HG03354 (cell line): ENCODE data around the gene TRPC4AP.
A peak's percentile ranks its signal among the peaks of the same experiment; 100 is the strongest.
"Not testable (repeated sequence)": the region's sequence is repeated elsewhere in the genome, so short reads cannot be mapped to it uniquely, and the experiment has no call there.

Experiments
- ATAC-seq: cut with Tn5 transposase; IDR thresholded peaks from one replicate; pipeline ENCODE4 v1.9.1; 2021; ENCODE audit warnings: mild to moderate bottlenecking; ENCODE audit not compliant: unreplicated experiment, poor library complexity, severe bottlenecking

The TRPC4AP gene

DNA sequence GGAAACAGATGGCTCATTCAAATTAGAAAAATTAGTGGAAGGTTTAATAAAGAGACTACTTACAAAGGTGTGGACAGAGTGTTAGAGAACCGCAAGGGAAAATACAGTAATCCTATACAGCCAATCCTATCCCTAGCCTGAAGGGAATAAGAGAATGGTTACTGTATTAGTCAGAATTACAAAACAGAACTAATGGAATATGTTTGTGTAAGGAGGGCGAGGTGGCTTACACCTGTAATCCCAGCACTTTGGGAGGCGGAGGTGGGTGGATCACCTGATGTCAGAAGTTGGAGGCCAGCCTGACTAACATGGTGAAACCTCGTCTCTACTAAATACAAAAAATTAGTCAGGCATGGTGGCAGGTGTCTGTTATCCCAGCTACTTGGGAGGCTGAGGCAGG is 16.3 kb upstream of the TRPC4AP start:
- ATAC-seq: no peak

DNA sequence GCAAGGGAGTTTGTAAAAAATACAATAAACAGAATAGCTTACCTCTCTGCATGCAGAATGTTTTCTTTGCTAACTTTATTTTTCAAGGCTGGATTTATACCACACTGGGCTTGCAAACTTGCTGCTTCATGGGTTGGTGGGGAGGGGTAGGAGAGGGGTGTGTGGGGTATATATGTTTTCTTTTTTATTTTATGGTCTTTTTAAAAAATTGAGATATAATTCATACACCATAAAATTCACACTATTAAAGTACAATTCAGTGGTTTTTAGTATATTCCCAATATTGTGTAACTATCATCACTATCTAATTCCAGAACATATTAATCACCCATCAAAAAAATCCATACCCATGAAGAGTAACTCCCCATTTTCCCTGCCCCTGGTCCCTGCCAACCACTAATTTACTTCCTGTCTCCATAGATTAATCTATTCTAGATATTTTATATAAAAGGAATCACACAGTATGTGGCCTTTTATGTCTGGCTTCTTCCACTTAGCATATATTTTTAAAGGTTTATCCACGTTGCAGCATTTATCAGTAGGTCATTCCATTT is 14.3 kb upstream of the TRPC4AP start:
- ATAC-seq: no peak

DNA sequence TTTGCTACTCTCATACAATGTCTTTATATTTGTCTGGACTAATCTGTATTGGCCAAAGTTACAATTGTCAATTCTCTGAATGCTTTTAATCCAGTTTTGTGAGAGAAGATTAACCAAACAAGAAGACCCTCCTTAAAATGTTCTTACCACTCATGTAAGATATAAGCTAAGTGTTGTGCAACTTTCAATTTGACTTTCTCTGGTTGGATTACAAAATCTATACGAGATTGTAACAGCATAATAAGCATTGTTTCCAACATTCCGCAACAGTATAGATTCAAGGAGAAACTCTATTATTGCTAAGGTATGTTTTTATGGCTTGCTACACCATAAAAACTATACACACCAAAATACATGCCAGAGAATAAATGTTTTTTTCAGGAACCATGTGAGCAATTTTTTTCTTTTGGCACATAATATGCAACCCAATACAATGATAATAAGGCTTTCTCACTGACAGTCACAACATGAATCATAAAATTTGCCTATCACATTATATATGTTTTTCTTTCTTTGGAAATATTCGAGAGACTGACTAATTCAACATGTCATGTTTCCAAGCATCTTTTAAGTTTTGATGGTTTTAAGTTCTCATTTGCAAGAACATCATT is 12.2 kb upstream of the TRPC4AP start:
- ATAC-seq: no peak

DNA sequence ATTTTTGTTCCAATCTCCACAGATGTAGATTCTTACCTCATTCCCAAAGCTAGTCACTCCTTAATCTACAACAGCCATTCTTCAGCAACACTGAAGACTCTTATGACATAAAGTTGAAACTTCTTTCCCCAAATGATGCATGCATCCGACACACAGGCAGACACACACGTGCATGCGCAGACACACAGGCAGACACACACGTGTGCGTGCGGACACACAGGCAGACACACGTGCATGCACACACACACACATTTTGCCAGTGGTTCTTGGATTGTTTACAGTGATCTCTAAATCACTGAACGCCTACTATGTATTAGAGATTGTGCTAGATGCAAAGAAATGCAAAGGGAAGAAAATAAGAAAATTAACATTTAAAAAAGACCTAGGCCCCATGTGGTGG is 9.0 kb upstream of the TRPC4AP start:
- no peak for ATAC-seq

DNA sequence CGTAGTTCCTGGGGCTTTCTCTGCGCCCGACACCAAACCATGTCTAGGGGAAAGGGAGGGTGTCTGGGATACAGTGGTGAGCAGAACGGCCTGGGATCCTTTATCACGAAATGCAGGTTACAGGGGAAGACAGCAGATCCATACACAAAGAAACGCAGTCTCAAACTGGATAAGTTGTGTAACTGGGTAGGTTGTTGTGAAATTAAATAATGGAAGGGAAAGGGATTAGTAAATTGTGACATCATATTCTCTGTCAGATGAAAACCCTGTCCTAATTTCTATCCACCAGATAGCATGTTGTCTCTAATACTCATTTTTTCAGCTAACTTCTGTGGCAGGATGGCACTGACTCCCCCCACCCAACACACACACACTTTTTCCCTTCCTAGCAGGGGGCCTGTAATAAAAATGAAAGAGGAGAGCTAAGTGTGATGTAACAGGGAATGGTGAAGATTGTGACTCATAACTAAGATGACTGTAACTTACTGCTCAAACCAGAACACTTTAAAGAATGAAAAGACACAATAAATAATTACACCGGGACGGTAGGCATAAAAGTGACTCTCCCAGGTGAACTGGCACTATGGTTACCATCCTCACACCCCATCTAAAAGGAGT is 769 bp upstream of the TRPC4AP start:
- no peak for ATAC-seq

DNA sequence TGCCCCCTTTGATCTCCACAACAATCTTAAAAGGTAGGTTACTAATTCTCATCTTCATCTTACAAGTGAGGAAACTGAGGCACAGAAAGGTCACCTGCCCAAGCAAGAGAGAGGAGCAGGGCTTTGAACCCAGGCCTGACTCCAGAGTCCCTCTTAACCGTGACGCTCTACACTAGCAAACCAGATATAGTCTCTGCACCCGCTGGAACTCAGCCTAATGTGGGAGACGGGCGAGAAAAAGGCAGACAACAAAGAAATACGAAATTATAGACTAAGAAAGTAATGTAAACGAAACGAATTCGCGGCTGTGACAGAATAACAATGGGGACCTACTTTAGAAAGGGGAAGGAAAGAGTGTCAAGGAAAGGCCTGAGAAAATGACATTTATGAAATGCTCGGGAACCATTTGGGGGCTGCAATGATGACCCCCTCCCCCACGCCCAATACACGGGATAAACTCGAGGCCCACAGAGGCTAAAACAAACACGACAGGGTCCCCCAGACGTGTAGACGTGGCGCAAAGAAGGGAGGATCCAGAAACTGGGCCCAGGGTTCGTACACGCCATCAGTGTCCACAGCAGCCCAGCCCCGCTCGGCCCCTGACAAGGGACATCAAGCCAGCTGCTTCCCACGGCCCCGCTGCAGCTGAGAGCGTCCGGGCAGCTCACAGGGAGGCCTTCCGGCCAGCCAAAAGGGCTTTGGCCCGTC is 637 bp downstream of the TRPC4AP start:
- ATAC-seq: peak; percentile 19

DNA sequence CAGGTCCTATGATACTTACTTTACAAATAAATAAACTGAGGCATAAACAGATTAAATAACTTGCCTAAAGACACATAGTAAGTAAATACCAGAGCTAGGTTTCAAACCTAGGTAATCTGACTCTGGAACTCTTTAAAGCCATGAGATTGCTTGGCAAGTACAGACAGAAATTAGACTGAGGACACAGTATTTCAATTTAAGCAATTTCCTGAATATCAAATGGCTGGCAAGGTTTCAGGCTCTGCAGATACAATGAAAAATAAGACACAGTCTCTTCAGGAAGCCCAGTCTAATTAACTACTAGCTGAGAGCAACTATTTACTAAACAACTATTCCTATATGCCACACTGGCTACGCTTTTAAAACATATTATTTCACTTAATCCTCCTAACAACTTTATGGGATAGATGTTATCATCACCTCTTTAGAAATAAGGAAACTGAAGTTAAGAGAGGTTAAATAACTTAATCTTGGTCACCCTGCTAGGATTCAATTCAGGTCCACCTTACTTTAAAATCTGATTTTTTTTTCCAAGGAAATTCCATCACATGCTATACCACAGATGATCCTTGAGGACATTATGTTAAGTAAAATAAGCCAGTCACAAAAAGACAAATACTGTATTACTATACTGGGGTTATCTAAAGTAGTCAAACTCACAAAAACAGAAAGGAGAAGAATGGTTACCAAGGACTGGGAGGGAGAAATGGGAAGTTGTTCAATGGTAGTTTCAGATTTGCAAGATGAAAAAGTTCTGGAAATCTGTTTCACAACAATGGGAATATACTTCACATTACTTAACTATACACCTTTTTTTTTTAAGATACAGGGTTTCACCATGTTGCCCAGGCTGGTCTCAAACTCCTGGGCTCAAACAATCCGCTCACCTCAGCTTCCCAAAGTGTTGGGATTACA is 4.1 kb downstream of the TRPC4AP start:
- no peak for ATAC-seq

DNA sequence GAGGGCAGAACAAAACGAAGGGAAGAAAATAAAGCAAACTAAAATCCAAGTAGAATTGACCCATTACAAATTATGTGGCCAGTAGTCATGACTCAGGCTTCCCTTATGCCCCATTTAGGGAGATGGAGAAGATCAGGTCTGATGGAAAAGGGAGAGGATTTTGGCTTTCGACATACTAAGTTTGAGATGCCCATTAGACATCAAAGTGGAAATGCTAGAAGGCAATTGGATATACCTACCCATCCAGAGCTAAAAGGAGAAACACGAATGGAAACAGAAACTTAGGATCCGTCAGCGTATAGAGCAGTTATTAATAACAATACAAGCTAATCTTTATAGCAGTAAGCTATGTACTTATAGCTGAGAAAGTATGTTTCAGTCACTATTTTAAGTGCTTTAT is 4.8 kb downstream of the TRPC4AP start:
- ATAC-seq: no peak

DNA sequence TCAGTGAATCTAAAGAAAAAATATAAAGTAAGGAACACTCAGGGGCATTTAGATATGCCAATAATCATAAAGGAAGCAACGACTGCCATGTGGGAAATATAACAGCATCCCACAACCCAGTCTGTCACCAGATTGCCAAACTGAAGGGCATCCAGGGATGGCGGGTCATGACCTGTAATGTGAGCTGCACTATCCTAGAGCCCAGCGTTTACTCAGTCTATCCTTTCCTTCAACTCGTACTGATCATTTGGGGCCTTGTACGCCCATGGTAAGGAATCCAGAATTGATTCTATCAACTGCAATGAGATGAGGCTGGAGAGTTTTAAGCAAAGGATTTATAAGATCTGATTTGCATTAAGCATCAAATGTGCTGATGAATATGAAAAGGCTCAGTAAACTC is 5.3 kb downstream of the TRPC4AP start:
- ATAC-seq: no peak

DNA sequence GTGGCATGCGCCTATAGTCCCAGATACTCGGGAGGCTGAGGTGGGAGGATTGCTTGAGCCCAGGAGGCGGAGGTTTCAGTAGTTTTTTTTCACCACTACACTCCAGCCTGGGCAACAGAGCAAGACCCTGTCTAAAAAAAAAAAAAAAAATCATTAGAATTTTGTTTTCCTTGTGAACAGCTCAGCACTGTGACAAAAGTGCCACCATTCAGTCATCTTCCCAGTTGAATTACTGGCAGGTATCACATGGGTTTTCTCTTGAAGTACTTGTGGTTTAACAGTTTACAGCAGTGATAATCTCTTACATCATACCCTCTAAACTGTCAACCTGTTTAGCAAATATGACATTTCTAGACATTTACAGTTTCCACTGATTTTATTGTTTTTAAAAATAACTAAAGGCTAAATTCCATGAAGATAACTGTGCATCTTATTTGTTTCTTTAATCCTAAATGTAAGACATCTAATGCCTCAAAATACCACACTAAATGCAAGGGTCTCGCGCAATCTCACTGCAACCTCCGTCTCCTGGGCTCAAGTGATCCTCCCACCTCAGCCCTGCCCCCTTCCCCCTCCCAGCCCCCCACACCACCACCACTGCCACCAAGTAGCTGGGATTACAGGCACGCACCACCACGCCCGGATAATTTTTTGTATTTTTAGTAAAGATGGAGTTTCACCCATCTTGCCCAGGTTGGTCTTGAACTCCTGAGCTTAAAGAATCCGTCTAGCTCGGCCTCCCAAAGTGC is 7.0 kb downstream of the TRPC4AP start:
- ATAC-seq: no peak

DNA sequence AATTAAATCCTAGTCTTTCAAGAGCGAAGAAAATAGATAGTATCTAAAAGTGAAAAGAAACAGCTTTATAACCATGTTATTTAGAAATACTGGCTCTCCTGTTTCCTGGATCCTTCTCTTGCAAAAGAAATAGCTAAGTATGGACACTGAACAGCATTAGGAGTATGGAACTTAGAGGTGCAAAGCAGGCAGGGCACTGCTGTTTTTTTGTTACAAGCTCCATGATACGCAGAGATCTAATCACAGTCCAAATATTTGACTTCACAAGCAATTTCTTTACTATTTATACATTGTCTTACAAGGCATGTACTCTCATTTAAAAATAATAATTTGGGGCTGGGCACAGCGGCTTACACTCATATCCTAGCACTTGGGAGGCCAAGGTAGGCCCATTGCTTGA is 7.6 kb downstream of the TRPC4AP start:
- ATAC-seq: no peak

DNA sequence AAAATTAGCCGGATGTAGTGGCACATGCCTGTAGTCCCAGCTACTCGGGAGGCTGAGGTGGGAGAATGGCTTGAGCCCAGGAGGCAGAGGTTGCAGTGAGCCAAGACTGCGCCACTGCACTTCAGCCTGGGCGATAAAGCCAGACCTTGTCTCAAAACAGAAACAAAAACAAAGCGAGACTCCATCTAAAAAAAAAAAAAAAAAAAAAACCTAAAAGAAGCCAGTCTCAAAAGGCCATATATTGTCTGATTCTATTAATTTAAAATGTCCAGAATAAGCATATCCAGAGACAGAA is 12.3 kb downstream of the TRPC4AP start:
- ATAC-seq: not testable (repeated sequence)

DNA sequence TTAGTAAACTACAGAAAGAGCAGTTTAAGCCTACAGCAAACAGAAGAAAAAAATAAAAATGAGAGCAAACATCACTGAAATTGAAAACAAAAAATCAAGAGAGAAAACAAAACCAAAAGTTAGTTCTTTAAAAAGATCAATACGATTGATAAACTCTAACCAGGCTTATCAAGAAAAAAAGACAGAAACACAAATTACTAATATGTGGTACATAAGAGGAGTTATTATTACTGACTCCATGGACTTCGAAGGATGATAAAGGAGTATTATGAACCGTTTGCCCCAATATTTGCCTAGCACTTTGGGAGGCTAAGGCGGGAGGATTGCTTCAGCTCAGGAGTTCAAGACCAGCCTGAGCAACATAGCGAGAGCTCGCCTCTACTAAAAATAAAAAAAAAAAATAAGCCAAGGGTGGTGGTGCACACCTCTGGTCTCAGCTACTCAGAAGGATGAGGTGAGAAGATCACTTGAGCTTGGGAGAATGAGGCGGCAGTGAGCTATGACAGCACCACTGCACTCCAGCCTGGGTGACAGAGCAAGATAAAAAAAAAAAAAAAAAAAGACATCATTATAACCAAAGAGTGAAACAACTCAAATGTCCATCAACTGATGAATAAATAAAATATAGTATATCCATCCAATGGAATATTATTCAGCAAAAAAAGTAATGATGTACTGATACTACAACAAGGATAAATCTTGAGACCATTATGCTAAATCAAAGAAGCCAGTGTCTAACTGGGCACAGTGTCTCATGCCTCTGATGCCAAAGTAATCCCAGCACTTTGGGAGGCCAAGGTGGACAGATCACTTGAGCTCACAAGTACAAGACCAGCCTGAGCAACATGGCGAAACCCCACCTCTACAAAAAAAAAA is 12.9 kb downstream of the TRPC4AP start:
- ATAC-seq: no peak

DNA sequence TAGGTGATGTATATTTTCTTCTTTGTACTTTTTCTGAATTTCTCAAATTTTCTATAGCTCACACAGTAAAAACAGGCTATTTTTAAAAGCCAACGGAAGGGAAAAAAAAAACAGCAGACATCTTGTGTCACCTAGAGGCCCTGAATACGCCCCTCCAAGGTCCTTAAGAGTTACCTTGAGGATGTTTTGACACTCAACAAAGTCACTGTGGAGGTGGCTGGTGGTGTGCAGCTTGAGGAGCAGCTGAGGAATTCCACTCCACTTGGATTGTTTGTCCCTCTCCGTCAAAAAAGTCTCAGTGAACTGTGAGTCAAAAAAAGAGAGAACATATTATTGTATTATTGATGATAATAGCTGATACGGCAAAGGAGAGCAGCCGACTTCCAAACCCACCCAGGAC is 14.7 kb downstream of the TRPC4AP start:
- no peak for ATAC-seq

DNA sequence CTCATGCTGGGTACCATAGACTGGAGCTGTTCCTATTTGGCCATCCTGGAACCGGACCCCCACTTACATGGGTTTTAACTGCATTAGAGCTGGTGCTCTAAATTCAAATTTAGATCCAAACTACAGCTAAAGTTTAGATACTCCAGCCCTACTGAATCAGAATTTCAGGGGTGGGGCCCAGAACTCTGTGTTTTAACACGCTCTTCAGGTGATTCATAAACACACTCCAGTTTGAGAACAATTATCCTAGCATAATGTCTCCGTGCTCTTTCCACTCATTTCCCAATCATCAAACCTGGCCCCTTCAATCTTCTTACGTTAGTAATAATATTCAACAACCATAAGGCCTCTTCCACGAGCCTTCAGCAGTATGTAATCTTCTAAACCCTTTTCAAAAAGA is 15.3 kb downstream of the TRPC4AP start:
- no peak for ATAC-seq

DNA sequence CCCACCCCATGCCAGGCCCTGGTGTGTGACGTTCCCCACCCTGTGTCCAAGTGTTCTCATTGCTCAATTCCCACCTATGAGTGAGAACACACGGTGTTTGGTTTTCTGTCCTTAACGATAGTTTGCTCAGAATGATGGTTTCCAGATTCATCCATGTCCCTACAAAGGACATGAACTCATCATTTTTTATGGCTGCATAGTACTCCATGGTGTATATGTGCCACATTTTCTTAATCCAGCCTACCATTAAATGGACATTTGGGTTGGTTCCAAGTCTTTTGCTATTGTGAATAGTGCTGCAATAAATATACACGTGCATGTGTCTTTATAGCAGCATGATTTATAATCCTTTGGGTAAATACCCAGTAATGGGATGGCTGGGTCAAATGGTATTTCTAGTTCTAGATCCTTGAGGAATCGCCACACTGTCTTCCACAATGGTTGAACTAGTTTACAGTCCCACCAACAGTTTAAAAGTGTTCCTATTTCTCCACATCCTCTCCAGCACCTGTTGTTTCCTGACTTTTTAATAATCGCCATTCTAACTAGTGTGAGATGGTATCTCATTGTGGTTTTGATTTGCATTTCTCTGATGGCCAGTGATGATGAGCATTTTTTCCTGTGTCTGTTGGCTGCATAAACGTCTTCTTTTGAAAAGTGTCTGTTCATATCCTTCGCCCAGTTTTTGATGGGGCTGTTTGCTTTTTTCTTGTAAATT is 21.0 kb downstream of the TRPC4AP start:
- ATAC-seq: not testable (repeated sequence)

DNA sequence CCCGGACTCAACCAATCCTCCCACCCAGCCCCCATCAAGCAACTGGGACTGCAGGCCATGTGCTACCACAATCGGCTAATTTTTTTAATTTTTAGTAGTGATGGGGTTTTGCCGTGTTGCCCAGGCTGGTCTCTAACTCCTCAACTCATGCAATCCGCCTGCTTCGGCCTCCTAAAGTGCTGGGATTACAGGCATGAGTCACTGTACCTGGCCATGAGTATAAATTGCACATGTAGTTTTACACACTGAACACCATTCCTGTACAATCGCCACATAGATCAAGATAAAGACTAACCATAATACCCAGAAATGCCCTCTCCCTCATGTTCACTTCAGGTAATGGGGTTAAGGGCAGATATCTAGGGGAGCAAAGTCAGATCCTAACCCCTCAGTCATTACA is 26.4 kb downstream of the TRPC4AP start:
- no peak for ATAC-seq

DNA sequence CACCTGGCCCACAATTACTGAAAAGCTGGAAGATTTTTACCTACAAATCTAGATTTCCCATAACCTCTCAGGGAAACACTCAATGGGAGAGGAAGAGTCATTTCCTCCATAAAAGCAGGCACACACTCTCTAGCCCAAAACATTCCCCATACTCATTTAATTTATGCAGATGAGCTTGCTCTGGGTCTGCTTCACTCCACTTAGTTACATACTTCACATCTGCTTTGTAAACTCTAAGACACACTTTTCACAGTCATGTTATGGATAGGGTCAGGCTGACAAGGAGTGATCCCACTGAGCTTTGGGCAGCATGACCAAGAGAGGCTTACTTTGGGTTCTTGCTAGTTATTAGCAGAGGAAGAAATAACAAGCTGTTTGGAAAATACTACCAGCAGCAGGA is 27.4 kb downstream of the TRPC4AP start:
- no peak for ATAC-seq
